Islet of Langerhans (tissue), 1 donor: ENCODE results near the gene RNU7-1.

Source experiments
- FAIRE-seq: peaks from one replicate; lab custom pipeline; 2011; peaks lifted over from hg19 to GRCh38; lab: Jason Lieb, UNC

The RNU7-1 gene

DNA sequence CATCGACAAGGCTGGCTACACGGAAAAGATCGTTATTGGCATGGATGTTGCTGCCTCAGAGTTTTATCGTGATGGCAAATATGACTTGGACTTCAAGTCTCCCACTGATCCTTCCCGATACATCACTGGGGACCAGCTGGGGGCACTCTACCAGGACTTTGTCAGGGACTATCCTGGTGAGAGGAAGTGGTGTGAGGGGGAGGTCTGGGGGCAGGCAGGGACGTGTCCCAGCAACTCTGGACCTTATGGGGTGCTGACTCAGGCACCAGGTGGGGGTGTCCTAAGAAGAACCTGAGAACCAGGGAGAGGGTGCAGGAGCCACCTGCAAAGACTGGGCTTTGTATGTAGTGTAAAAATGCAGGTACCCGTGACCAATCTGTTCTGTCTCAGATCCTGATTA is 24.0 kb upstream of the RNU7-1 start:
- FAIRE-seq: no peak

DNA sequence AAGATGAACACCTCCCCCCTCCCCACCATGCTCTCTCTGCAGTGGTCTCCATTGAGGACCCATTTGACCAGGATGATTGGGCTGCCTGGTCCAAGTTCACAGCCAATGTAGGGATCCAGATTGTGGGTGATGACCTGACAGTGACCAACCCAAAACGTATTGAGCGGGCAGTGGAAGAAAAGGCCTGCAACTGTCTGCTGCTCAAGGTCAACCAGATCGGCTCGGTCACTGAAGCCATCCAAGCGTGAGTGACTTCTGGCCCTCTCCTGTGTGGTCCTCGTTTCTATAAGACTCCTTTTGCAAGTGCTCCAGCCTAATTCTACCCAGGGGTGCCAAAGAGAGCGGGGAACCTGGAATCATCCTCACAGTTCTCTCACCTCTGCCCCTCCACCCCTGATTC is 22.1 kb upstream of the RNU7-1 start:
- FAIRE-seq: no peak

- FAIRE-seq: no peak
These were observed 21.3 kb upstream of the RNU7-1 start for GRCh38 chr12:6921996-6922946.

- no peak for FAIRE-seq
These were observed 20.4 kb upstream of the RNU7-1 start for GRCh38 chr12:6923003-6923732.

GRCh38 chr12:6923851-6924250 is 19.8 kb upstream of the RNU7-1 start:
- no peak for FAIRE-seq

DNA sequence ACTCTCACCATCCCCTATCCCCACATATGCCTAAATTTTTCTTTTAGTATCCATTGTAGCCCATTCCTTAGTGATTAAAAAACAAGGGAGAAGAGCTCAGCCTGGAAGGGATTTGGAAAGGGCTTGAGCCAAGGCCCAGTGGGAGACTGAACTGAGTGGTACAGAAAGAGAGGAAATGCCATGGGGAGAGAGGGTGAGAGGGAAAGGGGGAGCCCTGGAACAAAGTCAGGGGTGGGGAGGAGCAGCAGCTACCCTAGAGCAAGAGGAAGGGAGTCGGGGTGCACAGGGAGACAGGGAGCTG is 18.4 kb upstream of the RNU7-1 start:
- no peak for FAIRE-seq

DNA sequence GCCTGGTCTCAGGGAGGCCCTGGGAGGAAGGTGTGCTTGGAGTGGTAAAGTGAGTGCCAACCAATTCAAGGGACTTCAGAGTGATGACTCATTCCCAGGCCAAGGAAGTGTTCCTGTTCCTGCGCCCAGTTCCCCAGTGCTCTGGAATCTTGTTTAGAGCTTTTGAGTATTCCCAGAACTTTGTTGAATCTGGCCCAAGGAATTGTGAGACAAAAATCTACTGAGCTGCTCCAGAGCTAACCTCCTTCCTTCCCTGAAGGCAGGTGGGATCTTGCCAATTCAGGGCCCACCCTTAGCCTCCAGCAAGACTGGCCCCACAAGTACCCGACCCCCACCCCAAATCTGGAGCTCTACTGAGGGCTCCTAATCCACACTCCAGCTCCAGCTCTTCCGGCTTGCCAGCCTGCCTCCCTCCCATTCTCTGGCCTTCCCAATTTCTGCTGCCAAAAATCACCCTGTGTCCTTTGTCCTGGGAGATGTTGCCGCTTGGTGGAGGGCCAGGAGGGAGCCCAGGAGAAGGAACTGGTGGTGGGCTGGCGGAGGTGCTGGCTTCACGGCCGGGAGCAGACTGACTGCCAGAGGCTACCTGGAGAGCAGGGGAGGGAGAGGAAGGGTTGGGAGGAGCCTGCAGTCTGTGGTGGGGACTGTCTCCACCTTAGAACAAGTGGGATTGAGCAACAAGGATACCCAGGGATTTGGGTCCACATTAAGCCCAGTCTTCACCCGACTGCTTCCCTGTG is 17.9 kb upstream of the RNU7-1 start:
- FAIRE-seq: peak; percentile 9

DNA sequence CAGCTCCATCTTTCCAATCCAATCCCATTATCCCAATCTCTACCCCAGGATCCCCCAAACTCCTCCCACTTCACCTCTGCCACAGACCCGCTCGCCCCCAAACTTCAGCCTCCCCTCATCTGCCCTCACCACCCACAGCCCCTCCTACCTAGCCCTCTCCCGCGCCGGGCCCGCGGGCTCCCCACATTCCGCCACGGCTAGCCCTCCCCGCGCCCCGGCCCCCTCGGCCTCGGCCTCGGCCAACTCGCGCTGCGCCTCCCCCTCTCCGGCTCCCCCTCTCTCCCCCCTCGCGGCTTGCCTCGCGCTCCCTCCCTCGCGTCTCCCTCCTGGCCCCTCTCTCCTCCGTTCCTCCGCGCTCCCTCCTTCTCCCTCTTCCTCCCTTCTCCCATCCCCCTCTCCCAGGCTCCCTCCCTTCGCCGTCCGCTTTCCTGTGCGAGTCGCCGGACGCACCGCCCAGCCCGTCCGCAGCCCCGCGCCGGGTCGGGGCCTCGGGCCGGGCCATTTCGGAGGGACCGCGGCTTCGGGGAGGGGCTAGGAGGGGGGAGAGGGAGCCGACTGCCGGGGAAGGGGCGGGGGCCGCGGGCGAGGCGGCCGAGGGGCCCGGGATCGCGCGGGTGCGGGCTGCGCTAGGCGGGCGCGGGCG is 16.1 kb upstream of the RNU7-1 start, which contains the start of gene ATN1:
TSS of gene ATN1 (plus strand) at position 581 of the 643 bp plus-strand sequence. CDS start 6,043 bp downstream, outside the sequence.
- no peak for FAIRE-seq

GRCh38 chr12:6928022-6928702 is 15.5 kb upstream of the RNU7-1 start:
- no peak for FAIRE-seq

- no peak for FAIRE-seq
These were observed 14.8 kb upstream of the RNU7-1 start for GRCh38 chr12:6928703-6929407.

GRCh38 chr12:6929466-6930452 is 13.9 kb upstream of the RNU7-1 start:
- no peak for FAIRE-seq

DNA sequence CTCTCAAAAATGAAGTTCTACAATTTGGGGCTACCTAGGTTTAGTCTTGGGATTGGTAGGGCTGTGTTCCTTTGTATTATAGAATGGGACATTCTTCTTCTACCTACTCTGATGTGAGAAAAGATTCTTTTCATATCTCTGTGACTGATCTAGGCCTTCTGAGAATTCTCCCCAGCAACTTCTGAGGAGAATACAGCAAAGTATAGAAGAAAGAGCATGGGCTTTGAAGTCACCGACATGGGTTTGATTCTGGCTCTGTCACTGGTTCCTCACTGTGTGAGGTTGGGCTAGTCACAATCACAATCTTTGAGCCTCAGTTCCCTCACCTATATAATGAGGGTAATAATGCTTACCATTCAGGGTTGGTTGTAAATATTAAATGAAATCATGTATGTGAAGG is 10.8 kb upstream of the RNU7-1 start:
- FAIRE-seq: no peak

DNA sequence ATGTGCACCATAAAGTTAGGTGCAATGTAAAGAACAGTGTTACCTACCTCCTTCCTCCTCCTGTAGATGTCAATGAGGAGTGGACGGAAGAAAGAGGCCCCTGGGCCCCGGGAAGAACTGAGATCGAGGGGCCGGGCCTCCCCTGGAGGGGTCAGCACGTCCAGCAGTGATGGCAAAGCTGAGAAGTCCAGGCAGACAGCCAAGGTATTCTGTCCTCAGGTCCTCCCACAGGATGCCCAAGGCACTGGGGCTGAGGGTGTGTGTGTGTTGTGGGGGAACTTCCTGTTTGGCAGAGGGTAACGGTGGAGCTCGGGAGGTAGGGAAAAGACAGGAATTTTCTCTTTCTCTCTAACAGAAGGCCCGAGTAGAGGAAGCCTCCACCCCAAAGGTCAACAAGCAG is 9.5 kb upstream of the RNU7-1 start:
- FAIRE-seq: no peak

GRCh38 chr12:6935371-6936193 is 8.0 kb upstream of the RNU7-1 start:
- FAIRE-seq: no peak

DNA sequence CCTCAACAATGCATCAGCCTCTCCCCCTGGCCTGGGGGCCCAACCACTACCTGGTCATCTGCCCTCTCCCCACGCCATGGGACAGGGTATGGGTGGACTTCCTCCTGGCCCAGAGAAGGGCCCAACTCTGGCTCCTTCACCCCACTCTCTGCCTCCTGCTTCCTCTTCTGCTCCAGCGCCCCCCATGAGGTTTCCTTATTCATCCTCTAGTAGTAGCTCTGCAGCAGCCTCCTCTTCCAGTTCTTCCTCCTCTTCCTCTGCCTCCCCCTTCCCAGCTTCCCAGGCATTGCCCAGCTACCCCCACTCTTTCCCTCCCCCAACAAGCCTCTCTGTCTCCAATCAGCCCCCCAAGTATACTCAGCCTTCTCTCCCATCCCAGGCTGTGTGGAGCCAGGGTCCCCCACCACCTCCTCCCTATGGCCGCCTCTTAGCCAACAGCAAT is 7.4 kb upstream of the RNU7-1 start:
- no peak for FAIRE-seq

DNA sequence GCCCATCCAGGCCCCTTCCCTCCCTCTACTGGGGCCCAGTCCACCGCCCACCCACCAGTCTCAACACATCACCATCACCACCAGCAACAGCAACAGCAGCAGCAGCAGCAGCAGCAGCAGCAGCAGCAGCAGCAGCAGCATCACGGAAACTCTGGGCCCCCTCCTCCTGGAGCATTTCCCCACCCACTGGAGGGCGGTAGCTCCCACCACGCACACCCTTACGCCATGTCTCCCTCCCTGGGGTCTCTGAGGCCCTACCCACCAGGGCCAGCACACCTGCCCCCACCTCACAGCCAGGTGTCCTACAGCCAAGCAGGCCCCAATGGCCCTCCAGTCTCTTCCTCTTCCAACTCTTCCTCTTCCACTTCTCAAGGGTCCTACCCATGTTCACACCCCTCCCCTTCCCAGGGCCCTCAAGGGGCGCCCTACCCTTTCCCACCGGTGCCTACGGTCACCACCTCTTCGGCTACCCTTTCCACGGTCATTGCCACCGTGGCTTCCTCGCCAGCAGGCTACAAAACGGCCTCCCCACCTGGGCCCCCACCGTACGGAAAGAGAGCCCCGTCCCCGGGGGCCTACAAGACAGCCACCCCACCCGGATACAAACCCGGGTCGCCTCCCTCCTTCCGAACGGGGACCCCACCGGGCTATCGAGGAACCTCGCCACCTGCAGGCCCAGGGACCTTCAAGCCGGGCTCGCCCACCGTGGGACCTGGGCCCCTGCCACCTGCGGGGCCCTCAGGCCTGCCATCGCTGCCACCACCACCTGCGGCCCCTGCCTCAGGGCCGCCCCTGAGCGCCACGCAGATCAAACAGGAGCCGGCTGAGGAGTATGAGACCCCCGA is 6.8 kb upstream of the RNU7-1 start:
- FAIRE-seq: no peak

DNA sequence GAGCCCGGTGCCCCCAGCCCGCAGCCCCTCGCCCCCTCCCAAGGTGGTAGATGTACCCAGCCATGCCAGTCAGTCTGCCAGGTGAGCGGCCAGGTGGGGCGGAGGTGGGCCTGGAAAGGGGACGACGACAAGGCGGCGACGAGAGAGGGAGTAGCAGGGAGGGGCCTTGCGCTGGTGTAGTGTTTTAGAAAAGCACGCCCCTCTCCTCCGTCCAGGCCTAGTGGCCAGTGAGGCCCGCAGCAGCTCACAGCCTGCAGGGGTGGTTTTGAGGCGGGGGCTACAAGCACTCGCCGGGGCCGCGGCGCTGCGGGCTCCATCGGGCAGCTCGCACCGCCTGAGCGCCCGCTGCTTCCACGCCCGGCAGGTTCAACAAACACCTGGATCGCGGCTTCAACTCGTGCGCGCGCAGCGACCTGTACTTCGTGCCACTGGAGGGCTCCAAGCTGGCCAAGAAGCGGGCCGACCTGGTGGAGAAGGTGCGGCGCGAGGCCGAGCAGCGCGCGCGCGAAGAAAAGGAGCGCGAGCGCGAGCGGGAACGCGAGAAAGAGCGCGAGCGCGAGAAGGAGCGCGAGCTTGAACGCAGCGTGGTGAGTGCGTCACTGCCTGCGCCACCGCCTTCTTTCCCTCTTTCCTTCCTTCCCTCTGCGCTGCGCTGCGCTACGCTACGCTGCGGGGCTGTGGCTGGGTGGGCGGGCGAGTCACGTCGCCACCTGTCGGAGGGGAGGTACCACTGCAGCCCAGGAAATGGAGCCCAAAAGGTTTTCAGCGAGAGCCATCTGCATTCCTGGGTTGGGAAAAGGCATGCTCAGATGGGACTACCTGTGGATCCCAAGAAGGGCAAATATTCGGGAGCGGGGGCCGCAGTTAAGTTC is 5.9 kb upstream of the RNU7-1 start:
- peak; percentile 98 for FAIRE-seq
